HEK293 (cell line): ENCODE results near the gene PLB1.

Experiments
- CTCF ChIA-PET: fragments of 350-600 bp; formaldehyde crosslinking; extraction: SDS; loops from one replicate; lab custom pipeline; 2021; ENCODE audit warnings: antibody characterized with exemption; lab: Yijun Ruan, JAX
- POLR2A ChIA-PET: fragments of 300-600 bp; formaldehyde crosslinking; extraction: SDS; loops from one replicate; lab custom pipeline; 2020; ENCODE audit warnings: antibody characterized with exemption, inconsistent platforms; lab: Yijun Ruan, JAX
- H3K27ac ChIP-seq: fragments of 200-500 bp; sonication (Bioruptor generic); 2 replicates; pipeline ENCODE4 v1.5.1; 2014; ENCODE audit warnings: low read depth, low read length, control low read depth, inconsistent platforms; ENCODE audit errors: extremely low read depth
- H3K36me3 ChIP-seq, 2 experiments: fragments of 200-500 bp in 1 of 2; sonication (Bioruptor generic) in 1 of 2; 1 replicate in 1 of 2; 2 replicates in 1 of 2; pipeline ENCODE4 v1.5.1; 2014 to 2017; ENCODE audit warnings: inconsistent platforms in 2 of 2, low read length in 2 of 2; ENCODE audit not compliant: control insufficient read depth in 2 of 2, insufficient read depth in 1 of 2
- H3K4me1 ChIP-seq: fragments of 200-500 bp; sonication (Bioruptor generic); 2 replicates; pipeline ENCODE4 v1.5.1; 2014; ENCODE audit warnings: mild to moderate bottlenecking, low read length, inconsistent platforms; ENCODE audit not compliant: control insufficient read depth, insufficient read depth
- H3K4me3 ChIP-seq: 2 replicates; pipeline ENCODE4 v1.5.1; 2011; ENCODE audit warnings: low read depth, mild to moderate bottlenecking, control low read depth, low read length, moderate library complexity
- H3K9me3 ChIP-seq: fragments of 200-500 bp; sonication (Bioruptor generic); 2 replicates; pipeline ENCODE4 v1.5.1; 2014; ENCODE audit warnings: low read depth, low read length, inconsistent platforms; ENCODE audit not compliant: control insufficient read depth, insufficient read depth
- HOXD13 ChIP-seq: sonication (generic); formaldehyde crosslinking; IDR thresholded peaks from 2 replicates; pipeline ENCODE4 v1.8.0; 2022; ENCODE audit warnings: missing genetic modification reagents, borderline replicate concordance
- RBAK ChIP-seq: fragments of 450-650 bp; formaldehyde crosslinking; IDR thresholded peaks from 2 replicates; pipeline ENCODE4 v1.5.1; 2016; ENCODE audit warnings: missing biosample characterization, missing genetic modification characterization
- SP7 ChIP-seq: fragments of 450-650 bp; formaldehyde crosslinking; IDR thresholded peaks from 2 replicates; pipeline ENCODE4 v1.5.1; 2016; ENCODE audit warnings: missing biosample characterization, missing genetic modification characterization
- ZIC2 ChIP-seq: fragments of 450-650 bp; formaldehyde crosslinking; IDR thresholded peaks from 2 replicates; pipeline ENCODE4 v1.5.1; 2016; ENCODE audit warnings: missing biosample characterization, missing genetic modification characterization
- ZNF10 ChIP-seq: fragments of 450-650 bp; formaldehyde crosslinking; IDR thresholded peaks from 2 replicates; pipeline ENCODE4 v1.5.1; 2017; ENCODE audit warnings: missing biosample characterization, missing genetic modification characterization
- ZNF157 ChIP-seq: fragments of 450-650 bp; formaldehyde crosslinking; IDR thresholded peaks from 2 replicates; pipeline ENCODE4 v1.5.1; 2016; ENCODE audit warnings: missing biosample characterization, missing genetic modification characterization
- ZNF175 ChIP-seq: fragments of 450-650 bp; formaldehyde crosslinking; IDR thresholded peaks from 2 replicates; pipeline ENCODE4 v1.5.1; 2016; ENCODE audit warnings: missing biosample characterization, missing genetic modification characterization
- ZNF23 ChIP-seq: fragments of 450-650 bp; formaldehyde crosslinking; IDR thresholded peaks from 2 replicates; pipeline ENCODE4 v1.5.1; 2016; ENCODE audit warnings: missing biosample characterization, missing genetic modification characterization, borderline replicate concordance
- ZNF302 ChIP-seq: fragments of 450-650 bp; formaldehyde crosslinking; IDR thresholded peaks from 2 replicates; pipeline ENCODE4 v1.5.1; 2016; ENCODE audit warnings: missing biosample characterization, missing genetic modification characterization, low read depth
- ZNF561 ChIP-seq: fragments of 450-650 bp; IDR thresholded peaks from 2 replicates; pipeline ENCODE4 v1.5.1; 2018; ENCODE audit warnings: missing biosample characterization, missing genetic modification characterization, borderline replicate concordance
- ZNF624 ChIP-seq: fragments of 450-650 bp; formaldehyde crosslinking; IDR thresholded peaks from 2 replicates; pipeline ENCODE4 v1.5.1; 2017; ENCODE audit warnings: missing biosample characterization, missing genetic modification characterization
- ZNF626 ChIP-seq: fragments of 450-650 bp; sonication (Bioruptor Pico); formaldehyde crosslinking; IDR thresholded peaks from 2 replicates; pipeline ENCODE4 v1.5.1; 2018; ENCODE audit warnings: missing biosample characterization, missing genetic modification characterization, inconsistent platforms
- ZNF660 ChIP-seq: fragments of 450-650 bp; IDR thresholded peaks from 2 replicates; pipeline ENCODE4 v1.5.1; 2018; ENCODE audit warnings: missing biosample characterization, mild to moderate bottlenecking, missing genetic modification characterization
- ZNF747 ChIP-seq: fragments of 450-650 bp; formaldehyde crosslinking; IDR thresholded peaks from 2 replicates; pipeline ENCODE4 v1.5.1; 2016; ENCODE audit warnings: missing biosample characterization, missing genetic modification characterization
- ZNF791 ChIP-seq: fragments of 450-650 bp; formaldehyde crosslinking; IDR thresholded peaks from 2 replicates; pipeline ENCODE4 v1.5.1; 2016; ENCODE audit warnings: missing biosample characterization, missing genetic modification characterization
- ZSCAN30 ChIP-seq: fragments of 450-650 bp; IDR thresholded peaks from 2 replicates; pipeline ENCODE4 v1.5.1; 2018; ENCODE audit warnings: missing biosample characterization, mild to moderate bottlenecking, missing genetic modification characterization, moderate library complexity
- TF ChIP-seq, protein P1 (sequence below): fragments of 450-650 bp; formaldehyde crosslinking; IDR thresholded peaks from 2 replicates; pipeline ENCODE4 v1.5.1; 2017; ENCODE audit warnings: missing biosample characterization, missing genetic modification characterization
- TF ChIP-seq, protein P2 (sequence below): fragments of 450-650 bp; formaldehyde crosslinking; IDR thresholded peaks from 2 replicates; pipeline ENCODE4 v1.5.1; 2016; ENCODE audit warnings: missing biosample characterization, missing genetic modification characterization, borderline replicate concordance

The PLB1 gene

DNA sequence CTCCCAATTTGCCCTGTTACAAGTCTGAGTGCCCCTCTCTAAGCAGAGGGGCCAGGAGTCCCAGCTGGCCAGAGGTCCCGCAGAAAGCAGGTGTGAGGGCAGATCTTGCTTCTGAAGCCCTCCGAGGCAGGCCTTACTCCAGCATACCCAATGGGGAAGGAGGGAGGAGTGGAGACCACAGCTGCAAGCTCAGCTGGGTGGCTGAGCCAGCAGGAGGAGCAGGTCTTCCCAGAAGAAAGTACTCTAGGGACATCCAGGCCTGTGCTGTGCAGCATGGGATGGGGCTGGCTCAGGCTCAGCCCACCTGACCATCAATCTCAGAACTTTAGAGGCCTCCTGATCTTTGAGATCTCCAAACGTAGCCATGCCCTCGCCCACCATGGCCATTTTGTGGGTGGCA, 31.3 kb downstream of the PLB1 start:
- no peak for TF ChIP-seq ZNF561
- Histone ChIP-seq H3K27ac (no peak overlapping the region), H3K4me1 (no peaks in the 10 kb centered on the region), H3K36me3 (no peaks in the 10 kb centered on the region), H3K4me3 (no peak overlapping the region), H3K9me3 (no peaks in the 10 kb centered on the region)
- ChIA-PET CTCF (interaction anchor here (0.9 kb wide), 1 partner anchor 34 kb away, joined by 3 read pairs; no protein-coding TSS in a partner anchor), POLR2A (no interaction called here)

DNA sequence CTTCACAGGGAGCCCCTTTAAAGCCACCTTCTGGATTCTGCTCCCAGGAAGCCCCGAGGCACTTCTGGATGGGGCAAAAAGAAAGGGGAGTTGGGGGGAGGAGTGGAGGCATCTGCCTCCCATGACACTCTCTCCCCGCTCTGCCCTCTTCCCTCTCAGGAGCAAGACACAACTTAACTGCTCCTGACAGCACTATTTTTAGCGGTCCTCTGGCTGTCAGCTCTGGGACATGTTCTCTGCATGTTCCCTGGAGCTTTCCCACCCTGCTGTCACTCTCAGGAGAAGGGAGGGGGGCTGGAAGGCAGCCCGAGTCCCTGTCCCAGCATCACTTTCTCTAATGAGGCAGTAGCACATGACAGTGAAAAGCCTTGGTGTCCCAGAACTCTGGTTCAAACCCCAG, 32.3 kb downstream of the PLB1 start:
- H3K9me3 ChIP-seq: no peaks in the 10 kb centered on the region
- no peak for TF ChIP-seq RBAK (tag by site-specific recombination)
- no peak for TF ChIP-seq ZNF10 (tag by site-specific recombination)
- TF ChIP-seq ZNF157 (tag by site-specific recombination): no peak
- TF ChIP-seq, all 188 proteins: peak for 0
- H3K4me1 ChIP-seq: no peaks in the 10 kb centered on the region
- no peaks in the 10 kb centered on the region for H3K36me3 ChIP-seq
- ChIA-PET CTCF (interaction anchor here (0.6 to 0.7 kb wide), 3 partner anchors 32 to 1453 kb away, joined by 3 read pairs; no protein-coding TSS in a partner anchor), POLR2A (interaction anchor here (0.6 kb wide), 1 partner anchor 366 kb away, joined by 6 read pairs; the partner anchor contains the start of gene WDR43)
- no peak overlapping the region for H3K4me3 ChIP-seq
- no peak overlapping the region for H3K27ac ChIP-seq

DNA sequence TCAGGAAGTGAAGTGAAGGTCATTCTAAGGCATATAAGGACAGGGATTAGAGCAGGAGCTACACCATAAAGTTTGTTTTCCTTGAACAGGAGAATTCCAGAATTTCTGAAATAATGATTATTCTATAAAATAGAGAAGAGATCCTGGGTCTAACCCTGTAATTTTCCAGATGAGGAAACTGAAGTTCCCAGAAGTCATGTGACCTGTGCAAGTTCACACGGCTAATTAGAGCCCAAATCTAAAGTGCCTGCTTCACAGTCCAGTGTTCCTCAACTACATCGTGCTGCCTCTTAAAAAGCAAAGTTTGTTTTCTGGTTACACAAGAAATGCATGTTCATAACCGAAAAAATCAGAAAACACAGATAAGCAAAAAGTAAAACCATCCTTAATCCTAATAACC, 34.9 kb downstream of the PLB1 start:
- POLR2A ChIA-PET: no interaction called here
- TF ChIP-seq ZIC2 (tag by site-specific recombination): no peak
- no peak for TF ChIP-seq HOXD13 (CRISPR knock-in tag)
- TF ChIP-seq, all 188 proteins: peak for 0

DNA sequence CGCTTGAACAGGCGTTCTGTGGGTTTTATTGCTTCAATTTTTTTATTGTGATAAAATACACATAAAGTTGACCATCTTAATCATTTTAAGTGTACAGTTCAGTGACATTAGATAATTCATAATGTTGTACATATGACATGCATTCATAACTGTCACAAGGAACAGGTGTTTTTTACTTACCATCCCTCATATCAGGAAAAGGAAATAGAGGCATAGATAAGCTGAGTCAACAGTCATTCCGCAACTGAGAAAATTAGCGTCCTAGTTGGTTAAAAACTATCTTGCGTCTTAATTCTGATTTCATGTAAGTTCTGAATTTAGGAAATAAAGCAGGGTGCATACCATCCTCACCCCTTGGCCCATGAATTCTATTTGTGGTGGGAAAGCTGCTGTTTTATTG, 36.5 kb downstream of the PLB1 start:
- Histone ChIP-seq H3K4me3 (no peak overlapping the region), H3K9me3 (no peaks in the 10 kb centered on the region), H3K4me1 (no peaks in the 10 kb centered on the region), H3K36me3 (no peaks in the 10 kb centered on the region), H3K27ac (no peak overlapping the region)
- TF ChIP-seq HOXD13 (CRISPR knock-in tag): no peak
- TF ChIP-seq, protein P1, sequence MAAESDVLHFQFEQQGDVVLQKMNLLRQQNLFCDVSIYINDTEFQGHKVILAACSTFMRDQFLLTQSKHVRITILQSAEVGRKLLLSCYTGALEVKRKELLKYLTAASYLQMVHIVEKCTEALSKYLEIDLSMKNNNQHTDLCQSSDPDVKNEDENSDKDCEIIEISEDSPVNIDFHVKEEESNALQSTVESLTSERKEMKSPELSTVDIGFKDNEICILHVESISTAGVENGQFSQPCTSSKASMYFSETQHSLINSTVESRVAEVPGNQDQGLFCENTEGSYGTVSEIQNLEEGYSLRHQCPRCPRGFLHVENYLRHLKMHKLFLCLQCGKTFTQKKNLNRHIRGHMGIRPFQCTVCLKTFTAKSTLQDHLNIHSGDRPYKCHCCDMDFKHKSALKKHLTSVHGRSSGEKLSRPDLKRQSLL (tag by site-specific recombination): no peak
- TF ChIP-seq ZSCAN30 (tag by site-specific recombination): no peak
- no peak for TF ChIP-seq ZNF747 (tag by site-specific recombination)
- CTCF ChIA-PET: no interaction called here
- POLR2A ChIA-PET: no interaction called here

More for the DNA sequence above, 34.9 kb downstream of the PLB1 start:
- CTCF ChIA-PET: interaction anchor here (0.7 kb wide), 1 partner anchor 36 kb away, joined by 4 read pairs; no protein-coding TSS in a partner anchor
- Histone ChIP-seq H3K4me1 (no peaks in the 10 kb centered on the region), H3K36me3 (no peaks in the 10 kb centered on the region), H3K4me3 (no peak overlapping the region), H3K9me3 (no peaks in the 10 kb centered on the region), H3K27ac (no peak overlapping the region)

DNA sequence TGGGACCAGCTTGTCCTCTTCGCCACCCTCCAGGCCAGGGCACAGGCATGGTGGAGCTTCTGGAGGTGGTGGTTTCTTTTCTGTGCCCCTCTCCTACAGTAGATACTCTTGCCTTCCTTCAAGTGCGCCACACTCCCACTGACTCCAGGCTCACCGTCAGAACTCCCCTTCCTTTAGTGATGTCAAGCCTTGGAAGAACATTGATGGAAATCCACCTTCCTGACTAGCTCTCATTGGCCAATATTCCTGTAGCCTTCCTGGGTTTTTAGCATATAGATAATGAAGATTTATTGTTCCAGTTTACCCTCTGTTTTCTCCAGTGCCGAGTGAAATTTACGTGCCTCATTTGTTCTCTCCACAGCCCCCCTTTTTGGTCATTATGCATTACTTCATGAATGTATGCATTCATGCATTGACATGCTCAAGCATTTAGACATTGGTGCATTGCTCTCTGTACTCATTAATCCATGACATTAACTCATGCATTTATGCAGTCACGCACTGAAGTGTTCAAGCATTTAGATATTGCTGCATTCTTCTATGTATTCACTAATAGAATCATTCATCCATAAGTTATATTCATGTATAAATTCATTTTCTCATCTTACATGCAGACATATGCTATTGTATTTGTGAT, 37.3 kb downstream of the PLB1 start:
- Histone ChIP-seq H3K9me3 (no peaks in the 10 kb centered on the region), H3K4me1 (no peaks in the 10 kb centered on the region), H3K36me3 (no peaks in the 10 kb centered on the region), H3K4me3 (no peak overlapping the region), H3K27ac (no peak overlapping the region)
- ChIA-PET POLR2A (no interaction called here), CTCF (interaction anchor here (0.6 kb wide), 1 partner anchor 34 kb away, joined by 4 read pairs; no protein-coding TSS in a partner anchor)
- TF ChIP-seq, protein P2, sequence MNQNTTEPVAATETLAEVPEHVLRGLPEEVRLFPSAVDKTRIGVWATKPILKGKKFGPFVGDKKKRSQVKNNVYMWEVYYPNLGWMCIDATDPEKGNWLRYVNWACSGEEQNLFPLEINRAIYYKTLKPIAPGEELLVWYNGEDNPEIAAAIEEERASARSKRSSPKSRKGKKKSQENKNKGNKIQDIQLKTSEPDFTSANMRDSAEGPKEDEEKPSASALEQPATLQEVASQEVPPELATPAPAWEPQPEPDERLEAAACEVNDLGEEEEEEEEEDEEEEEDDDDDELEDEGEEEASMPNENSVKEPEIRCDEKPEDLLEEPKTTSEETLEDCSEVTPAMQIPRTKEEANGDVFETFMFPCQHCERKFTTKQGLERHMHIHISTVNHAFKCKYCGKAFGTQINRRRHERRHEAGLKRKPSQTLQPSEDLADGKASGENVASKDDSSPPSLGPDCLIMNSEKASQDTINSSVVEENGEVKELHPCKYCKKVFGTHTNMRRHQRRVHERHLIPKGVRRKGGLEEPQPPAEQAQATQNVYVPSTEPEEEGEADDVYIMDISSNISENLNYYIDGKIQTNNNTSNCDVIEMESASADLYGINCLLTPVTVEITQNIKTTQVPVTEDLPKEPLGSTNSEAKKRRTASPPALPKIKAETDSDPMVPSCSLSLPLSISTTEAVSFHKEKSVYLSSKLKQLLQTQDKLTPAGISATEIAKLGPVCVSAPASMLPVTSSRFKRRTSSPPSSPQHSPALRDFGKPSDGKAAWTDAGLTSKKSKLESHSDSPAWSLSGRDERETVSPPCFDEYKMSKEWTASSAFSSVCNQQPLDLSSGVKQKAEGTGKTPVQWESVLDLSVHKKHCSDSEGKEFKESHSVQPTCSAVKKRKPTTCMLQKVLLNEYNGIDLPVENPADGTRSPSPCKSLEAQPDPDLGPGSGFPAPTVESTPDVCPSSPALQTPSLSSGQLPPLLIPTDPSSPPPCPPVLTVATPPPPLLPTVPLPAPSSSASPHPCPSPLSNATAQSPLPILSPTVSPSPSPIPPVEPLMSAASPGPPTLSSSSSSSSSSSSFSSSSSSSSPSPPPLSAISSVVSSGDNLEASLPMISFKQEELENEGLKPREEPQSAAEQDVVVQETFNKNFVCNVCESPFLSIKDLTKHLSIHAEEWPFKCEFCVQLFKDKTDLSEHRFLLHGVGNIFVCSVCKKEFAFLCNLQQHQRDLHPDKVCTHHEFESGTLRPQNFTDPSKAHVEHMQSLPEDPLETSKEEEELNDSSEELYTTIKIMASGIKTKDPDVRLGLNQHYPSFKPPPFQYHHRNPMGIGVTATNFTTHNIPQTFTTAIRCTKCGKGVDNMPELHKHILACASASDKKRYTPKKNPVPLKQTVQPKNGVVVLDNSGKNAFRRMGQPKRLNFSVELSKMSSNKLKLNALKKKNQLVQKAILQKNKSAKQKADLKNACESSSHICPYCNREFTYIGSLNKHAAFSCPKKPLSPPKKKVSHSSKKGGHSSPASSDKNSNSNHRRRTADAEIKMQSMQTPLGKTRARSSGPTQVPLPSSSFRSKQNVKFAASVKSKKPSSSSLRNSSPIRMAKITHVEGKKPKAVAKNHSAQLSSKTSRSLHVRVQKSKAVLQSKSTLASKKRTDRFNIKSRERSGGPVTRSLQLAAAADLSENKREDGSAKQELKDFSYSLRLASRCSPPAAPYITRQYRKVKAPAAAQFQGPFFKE (tag by site-specific recombination): no peak
- TF ChIP-seq ZNF791 (tag by site-specific recombination): no peak
- no peak for TF ChIP-seq ZNF626 (tag by site-specific recombination)
- TF ChIP-seq ZNF23 (tag by site-specific recombination): no peak
- no peak for TF ChIP-seq ZNF624 (tag by site-specific recombination)
- no peak for TF ChIP-seq ZNF660 (tag by site-specific recombination)
- TF ChIP-seq SP7 (tag by site-specific recombination): no peak
- TF ChIP-seq ZNF175 (tag by site-specific recombination): no peak
- no peak for TF ChIP-seq ZNF302 (tag by site-specific recombination)
